GM18505 (cell line): ENCODE results near the gene KCNK10.

Source experiments
- ATAC-seq: cut with Tn5 transposase; IDR thresholded peaks from one replicate; pipeline ENCODE4 v1.9.1; 2021; ENCODE audit not compliant: unreplicated experiment
- POLR2A ChIP-seq: IDR thresholded peaks from 4 replicates; pipeline ENCODE4 v1.6.1; 2011; ENCODE audit warnings: borderline replicate concordance; ENCODE audit not compliant: insufficient read depth, insufficient read length; ENCODE audit errors: extremely low read depth

KCNK10 gene

GRCh38 chr14:88154926-88155325, 168.1 kb downstream of the KCNK10 start:
- no peak for TF ChIP-seq POLR2A
- no peak for ATAC-seq

GRCh38 chr14:88154321-88154720, 168.7 kb downstream of the KCNK10 start:
- ATAC-seq = no peak
- TF ChIP-seq POLR2A = no peak

- TF ChIP-seq POLR2A = no peak
- ATAC-seq = no peak
These were observed 176.0 kb downstream of the KCNK10 start for GRCh38 chr14:88146881-88147649.

GRCh38 chr14:88143810-88144209, 179.3 kb downstream of the KCNK10 start:
- TF ChIP-seq POLR2A = no peak
- no peak for ATAC-seq

GRCh38 chr14:88142997-88143396, 180.1 kb downstream of the KCNK10 start:
- no peak for ATAC-seq
- TF ChIP-seq POLR2A = no peak

GRCh38 chr14:88140874-88141273, 182.2 kb downstream of the KCNK10 start:
- ATAC-seq = no peak
- TF ChIP-seq POLR2A = no peak

GRCh38 chr14:88137327-88137726, 185.7 kb downstream of the KCNK10 start:
- TF ChIP-seq POLR2A = no peak
- ATAC-seq = no peak
